IPS-18c (cell line): ENCODE results near the gene ANKLE2.

Source experiments
- H3K4me3 ChIP-seq: 2 replicates; pipeline ENCODE4 v1.7.0; 2013; ENCODE audit warnings: low read depth, mild to moderate bottlenecking, low read length, moderate library complexity; ENCODE audit not compliant: insufficient read depth
- H3K9me3 ChIP-seq: one replicate; pipeline ENCODE4 v1.6.1; 2013; ENCODE audit warnings: mild to moderate bottlenecking, low read length, moderate library complexity; ENCODE audit not compliant: control insufficient read depth, insufficient read depth

ANKLE2 gene

DNA sequence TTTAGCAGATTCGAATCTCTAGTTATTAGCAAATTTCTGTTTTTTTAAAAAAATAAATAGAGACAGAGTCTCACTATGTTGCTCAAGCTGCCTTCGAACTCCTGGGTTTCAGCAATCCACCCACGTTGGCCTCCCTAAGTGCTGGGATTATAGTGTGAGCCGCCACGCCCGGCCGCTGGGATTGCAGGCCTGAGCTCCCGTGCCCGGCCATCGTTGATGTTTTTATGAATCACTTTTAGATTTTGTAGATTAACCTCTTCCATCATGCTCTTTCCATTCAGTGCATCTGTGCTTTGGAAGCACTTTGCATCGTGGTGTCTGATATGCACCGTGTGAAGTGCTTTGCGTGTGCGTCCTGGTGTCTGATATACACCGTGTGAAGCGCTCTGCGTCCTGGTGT lies 30.1 kb downstream of the ANKLE2 start:
- H3K4me3 ChIP-seq, result no peak overlapping the region
- H3K9me3 ChIP-seq, result peaks cover 6% of the 10 kb centered on the region

DNA sequence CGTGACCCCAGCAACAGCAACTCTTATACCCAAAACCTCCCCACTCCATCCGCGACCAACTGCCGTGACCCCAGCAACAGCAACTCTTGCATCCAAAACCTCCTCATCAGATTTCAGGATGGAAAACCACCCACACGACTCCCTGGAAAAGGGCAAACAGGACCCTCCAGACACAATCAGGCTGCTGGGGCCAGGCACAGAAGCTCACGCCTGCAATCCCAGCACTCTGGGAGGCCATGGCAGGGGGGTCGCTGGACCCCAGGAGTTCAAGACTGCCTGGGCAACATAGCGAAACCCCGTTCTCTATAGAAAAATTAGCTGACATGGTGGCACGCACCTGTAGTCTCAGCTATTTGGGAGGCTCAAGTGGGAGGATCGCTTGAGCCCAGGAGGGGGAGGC lies 31.3 kb downstream of the ANKLE2 start:
- Histone ChIP-seq H3K4me3 (no peak overlapping the region), H3K9me3 (peaks cover 6% of the 10 kb centered on the region)

DNA sequence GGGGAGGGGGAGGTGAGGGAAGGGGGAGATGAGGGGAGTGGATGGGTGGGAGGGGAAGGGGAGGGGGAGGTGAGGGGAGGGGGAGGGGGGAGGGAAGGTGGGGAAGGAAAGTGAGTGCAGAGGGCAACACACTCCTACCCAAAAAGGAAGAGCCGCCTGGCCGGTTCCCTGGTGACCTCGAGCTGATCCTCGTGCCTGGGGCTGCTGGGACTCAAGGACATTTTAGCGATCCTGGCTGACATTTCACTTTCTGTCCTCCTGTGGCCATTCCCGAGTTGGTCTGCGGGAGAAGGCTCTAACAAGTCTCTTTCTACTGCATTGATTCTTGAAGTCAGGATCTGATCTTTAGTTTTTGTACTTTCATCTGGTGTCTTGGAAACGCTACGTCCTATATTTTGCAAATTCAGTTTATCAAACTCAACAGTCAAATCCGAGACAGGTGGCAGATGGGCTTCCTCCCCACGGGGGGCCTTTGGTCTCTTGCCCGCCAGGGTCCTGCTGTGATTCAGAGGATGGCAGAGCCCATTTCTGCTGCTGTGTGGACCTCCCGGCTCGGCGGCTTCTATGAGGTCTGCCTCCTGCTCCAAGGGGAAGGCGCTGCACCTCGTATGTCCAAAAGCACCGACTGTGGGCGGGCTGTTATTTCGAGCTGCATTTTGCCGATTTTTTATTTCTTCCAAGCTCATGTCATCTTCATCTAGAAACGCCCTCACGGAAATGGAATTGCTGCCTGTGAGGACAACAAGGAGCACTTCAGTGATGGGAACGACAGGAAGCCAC lies 31.9 kb downstream of the ANKLE2 start:
- no peak overlapping the region for H3K4me3 ChIP-seq
- peaks cover 6% of the 10 kb centered on the region for H3K9me3 ChIP-seq

DNA sequence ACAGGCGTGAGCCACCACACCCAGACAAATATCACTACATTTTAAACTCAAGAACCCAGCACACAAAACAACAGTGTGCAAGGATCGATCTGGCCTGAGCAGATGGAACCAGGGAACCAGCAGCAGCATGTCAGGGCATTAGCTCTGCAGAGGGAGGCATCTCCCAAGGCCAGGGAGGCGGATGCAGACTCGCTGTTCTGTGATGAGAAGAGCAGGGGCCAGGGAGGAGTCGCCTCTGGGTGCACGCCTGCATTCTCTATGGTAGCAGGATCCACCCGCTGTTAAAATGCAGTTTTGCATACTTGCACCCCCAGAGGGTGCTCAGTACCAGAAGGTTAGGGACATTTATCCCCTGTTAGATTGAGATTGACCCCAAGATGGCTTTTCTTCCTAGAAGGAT lies 33.1 kb downstream of the ANKLE2 start:
- H3K4me3 ChIP-seq, result no peak overlapping the region
- peaks cover 6% of the 10 kb centered on the region for H3K9me3 ChIP-seq

DNA sequence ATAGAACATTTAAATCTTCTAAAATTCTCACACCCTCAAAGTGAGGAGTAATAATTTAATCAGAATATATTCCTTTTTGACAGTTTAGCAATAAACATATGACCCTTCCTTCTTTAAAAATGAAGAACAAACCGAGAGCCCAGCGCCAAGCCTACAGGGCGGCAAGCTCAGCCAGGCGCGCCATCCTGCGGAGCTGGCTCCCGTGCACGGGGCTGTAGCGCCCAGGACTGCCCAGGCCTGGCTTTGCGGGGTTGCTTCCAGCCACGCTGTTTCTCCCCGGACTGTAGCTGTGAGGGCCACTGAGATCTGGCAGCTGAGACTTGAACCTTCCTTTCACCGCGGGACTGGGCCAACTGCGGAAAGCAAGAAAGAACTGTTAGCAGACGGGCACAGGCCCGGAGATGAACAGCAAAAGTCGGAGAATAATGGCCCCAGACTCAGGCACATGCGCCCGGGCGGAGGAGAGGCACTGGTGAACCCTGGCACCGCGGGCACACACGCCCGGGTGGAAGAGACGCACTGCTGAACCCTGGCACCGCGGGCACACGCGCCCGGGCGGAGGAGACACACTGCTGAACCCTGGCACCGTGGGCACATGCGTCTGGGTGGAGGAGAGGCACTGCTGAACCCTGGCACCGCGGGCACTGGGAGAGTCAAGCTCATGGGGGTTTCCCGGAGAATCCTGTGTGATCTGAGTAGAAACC lies 34.4 kb downstream of the ANKLE2 start:
- Histone ChIP-seq H3K9me3 (peaks cover 6% of the 10 kb centered on the region), H3K4me3 (no peak overlapping the region)

DNA sequence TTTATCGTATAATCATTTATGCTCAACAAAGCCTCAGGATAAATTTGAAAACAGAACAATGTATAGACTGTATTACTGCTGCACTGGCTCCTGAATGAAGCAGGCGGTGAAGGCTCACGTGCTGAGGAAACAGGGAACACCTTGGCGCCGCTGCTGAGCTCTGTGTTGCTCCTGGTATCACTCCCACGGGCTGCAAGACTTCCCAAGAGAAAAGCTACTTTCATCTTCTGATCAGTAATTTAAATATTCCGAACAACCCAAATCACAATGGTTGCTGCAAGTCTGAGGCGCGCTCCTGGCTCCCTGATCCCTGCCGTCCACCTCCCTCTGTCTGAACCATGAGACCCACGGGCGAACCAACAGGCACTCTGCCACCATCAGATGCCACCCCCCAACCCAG lies 35.2 kb downstream of the ANKLE2 start:
- Histone ChIP-seq H3K9me3 (peaks cover 4% of the 10 kb centered on the region), H3K4me3 (no peak overlapping the region)

GRCh38 chr12:132724506-132725241 lies 37.0 kb downstream of the ANKLE2 start:
- H3K9me3 ChIP-seq, result no peaks in the 10 kb centered on the region

GRCh38 chr12:132723764-132724140 lies 37.9 kb downstream of the ANKLE2 start:
- Histone ChIP-seq H3K9me3 (no peaks in the 10 kb centered on the region), H3K4me3 (no peak overlapping the region)

More at GRCh38 chr12:132724506-132725241, 37.0 kb downstream of the ANKLE2 start:
- no peak overlapping the region for H3K4me3 ChIP-seq

DNA sequence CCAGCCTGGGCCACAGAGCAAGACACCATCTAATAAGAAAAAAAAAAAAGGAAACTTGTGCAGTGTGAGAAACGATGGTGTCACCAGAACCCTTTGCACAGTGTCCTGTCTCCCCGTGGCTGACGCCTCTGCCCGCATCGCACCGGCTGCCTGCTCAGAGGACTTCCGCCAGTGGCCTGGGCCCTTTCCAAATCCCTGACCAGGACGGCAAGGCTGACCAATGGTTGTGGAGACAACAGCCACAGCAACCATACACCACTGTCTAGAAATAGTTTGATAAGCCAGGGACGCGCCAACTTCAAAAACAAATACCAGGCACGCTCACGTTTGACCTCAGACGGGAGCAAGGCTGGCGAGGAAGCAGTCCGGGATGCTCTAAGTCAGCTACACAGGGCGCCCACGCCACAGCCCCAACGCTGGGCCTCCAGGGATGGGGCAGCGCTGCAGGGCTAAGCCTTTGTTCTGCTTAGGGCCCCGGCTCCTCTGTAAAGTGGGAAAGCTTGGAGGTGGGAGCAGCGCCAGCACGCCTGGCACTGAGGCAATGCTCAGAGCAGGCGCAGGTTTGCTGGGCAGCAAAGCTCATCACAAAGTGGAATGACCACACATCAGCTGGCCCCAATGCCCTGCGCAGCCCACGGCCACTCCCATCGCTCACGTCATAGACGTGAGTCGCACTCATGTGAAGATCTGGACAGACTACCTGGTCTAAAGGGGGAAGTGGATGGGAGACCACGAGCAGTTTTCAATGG lies 38.4 kb downstream of the ANKLE2 start:
- no peak overlapping the region for H3K4me3 ChIP-seq
- H3K9me3 ChIP-seq, result no peaks in the 10 kb centered on the region

GRCh38 chr12:132720606-132721345 lies 40.9 kb downstream of the ANKLE2 start:
- no peaks in the 10 kb centered on the region for H3K9me3 ChIP-seq

DNA sequence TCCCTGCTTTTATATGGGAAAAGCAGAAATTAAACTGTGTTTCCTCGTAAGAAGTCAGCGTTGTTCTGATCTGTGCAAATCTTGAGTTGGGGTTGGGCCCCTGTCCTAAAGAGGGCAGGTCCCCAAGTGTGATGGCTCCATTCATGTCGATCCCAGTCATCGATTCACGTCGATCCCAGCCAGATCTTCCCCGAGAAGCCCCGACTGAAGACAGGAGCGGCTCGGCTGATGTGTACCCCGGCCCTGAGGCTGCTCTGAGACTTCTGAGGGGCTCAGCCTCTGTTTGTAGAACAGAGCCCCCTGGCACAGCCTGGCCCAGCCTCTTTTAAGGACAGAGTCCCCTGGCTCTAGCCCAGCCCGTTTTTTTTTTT lies 41.7 kb downstream of the ANKLE2 start:
- Histone ChIP-seq H3K9me3 (no peaks in the 10 kb centered on the region), H3K4me3 (no peak overlapping the region)

More at GRCh38 chr12:132720606-132721345, 40.9 kb downstream of the ANKLE2 start:
- H3K4me3 ChIP-seq, result no peak overlapping the region

DNA sequence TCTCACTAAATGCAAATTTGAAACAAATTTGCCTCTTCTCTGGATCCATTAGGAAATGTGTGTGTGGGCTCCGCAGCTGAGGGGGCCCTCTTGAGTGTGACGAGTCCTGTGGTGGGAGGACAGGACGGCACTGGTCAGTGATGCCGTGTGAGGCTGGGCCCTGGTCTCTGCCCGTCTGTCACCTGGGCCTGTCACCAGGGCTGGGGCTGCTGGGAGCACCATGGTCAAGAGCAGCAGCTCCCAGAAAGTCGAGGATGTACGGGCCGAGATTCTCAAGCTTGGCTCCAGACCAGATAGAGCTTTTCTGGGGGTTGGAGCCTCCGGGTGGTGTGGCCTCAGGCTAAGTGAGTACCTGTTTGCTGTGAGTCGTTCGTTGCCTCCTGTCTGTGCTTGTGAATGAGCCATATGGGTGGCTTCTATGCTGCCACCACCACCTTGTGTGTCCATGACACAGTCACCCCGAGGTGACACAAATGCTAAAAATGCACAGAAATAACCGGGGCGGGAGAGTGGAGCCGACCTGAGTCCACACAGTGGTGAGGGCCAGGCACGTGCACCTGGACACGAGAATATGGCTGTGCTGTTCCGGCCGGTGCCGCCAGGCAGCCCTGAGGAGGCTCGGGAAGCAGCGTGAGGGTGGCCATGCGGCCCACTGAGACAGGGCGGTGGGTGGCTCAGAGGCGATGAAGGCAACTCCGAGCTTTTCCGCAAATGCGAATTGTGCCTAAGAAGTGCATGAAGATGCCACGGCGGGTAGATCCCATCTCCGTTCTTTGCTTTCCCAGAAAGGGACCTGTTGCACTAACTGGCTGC lies 42.3 kb downstream of the ANKLE2 start:
- no peak overlapping the region for H3K4me3 ChIP-seq

DNA sequence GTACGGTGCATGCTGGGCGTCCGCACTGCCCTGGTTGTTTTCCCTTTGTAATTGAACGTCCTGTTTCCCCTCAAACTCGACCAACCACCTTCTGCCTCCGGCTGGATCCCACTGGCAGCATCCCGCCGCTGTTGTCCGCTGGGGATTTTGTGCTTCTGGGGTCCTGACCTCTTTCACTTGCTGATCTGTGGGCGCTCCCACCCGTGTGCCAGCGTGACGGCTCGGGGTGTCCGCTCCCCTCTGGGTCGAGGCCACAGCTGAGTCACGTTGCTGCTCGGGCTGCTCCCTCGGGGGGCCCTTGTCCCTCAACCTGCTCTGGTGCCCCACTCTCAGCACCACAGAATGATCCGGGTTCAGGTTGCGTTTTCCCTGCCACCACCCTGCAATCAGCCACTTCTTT lies 43.0 kb downstream of the ANKLE2 start:
- H3K4me3 ChIP-seq, result no peak overlapping the region

More for the DNA sequence above, 42.3 kb downstream of the ANKLE2 start:
- no peaks in the 10 kb centered on the region for H3K9me3 ChIP-seq

GRCh38 chr12:132717531-132718387 lies 43.9 kb downstream of the ANKLE2 start:
- Histone ChIP-seq H3K4me3 (no peak overlapping the region), H3K9me3 (no peaks in the 10 kb centered on the region)

More for the DNA sequence above, 43.0 kb downstream of the ANKLE2 start:
- no peaks in the 10 kb centered on the region for H3K9me3 ChIP-seq

- H3K4me3 ChIP-seq, result no peak overlapping the region
- no peaks in the 10 kb centered on the region for H3K9me3 ChIP-seq
These were observed 44.6 kb downstream of the ANKLE2 start for GRCh38 chr12:132717011-132717410.
